Kidney (tissue), 14 donors: Measurements from ENCODE around the gene AGBL1. TPM values are rescaled to one million over a fixed set of nuclear protein-coding genes. Genes with fewer than 3 reads are reported as not detected.

Source experiments
- DNase-seq, 5 donors: peaks; one replicate each; pipeline ENCODE4 v3.0.0-alpha.2; 2013 to 2020
- FAIRE-seq: peaks from 2 replicates; lab custom pipeline; 2012; peaks lifted over from hg19 to GRCh38; lab: Jason Lieb, UNC
- H3K27ac ChIP-seq, 2 donors: one replicate each; pipeline ENCODE4 v1.7.0; 2013; ENCODE audit warnings: low read depth in 2 of 2, low read length in 2 of 2, inconsistent platforms in 1 of 2
- H3K27me3 ChIP-seq: one replicate; pipeline ENCODE4 v1.7.1; 2013; ENCODE audit warnings: low read length, inconsistent platforms; ENCODE audit not compliant: control insufficient read depth, insufficient read depth
- H3K36me3 ChIP-seq, 3 donors: one replicate each; pipeline versions ENCODE4 v1.7.0 to v1.7.1; 2013; ENCODE audit warnings: low read length in 3 of 3, control low read depth in 1 of 3, inconsistent platforms in 1 of 3; ENCODE audit not compliant: insufficient read depth in 3 of 3, control insufficient read depth in 2 of 3
- H3K4me1 ChIP-seq, 3 donors: one replicate each; pipeline versions ENCODE4 v1.7.0 to v1.7.1; 2013; ENCODE audit warnings: low read length in 3 of 3, inconsistent platforms in 1 of 3, low read depth in 1 of 3; ENCODE audit not compliant: control insufficient read depth in 2 of 3, insufficient read depth in 2 of 3
- H3K4me3 ChIP-seq, 3 donors: one replicate each; pipeline versions ENCODE4 v1.7.0 to v1.8.1; 2013; ENCODE audit warnings: low read length in 3 of 3, control low read depth in 1 of 3, inconsistent platforms in 1 of 3
- H3K9ac ChIP-seq, 3 donors: one replicate each; pipeline versions ENCODE4 v1.7.0 to v1.7.1; 2013; ENCODE audit warnings: low read length in 3 of 3, control low read depth in 1 of 3, inconsistent platforms in 1 of 3
- H3K9me3 ChIP-seq, 3 donors: one replicate each; pipeline versions ENCODE4 v1.7.0 to v1.7.1; 2013; ENCODE audit warnings: low read length in 3 of 3, control low read depth in 1 of 3, inconsistent platforms in 1 of 3; ENCODE audit not compliant: control insufficient read depth in 2 of 3, insufficient read depth in 1 of 3
- intact Hi-C: fragments of 100-400 bp; cut with DNase I; formaldehyde crosslinking; loops from one replicate; pipeline ENCODE4 v1.11.1; 2022
- polyA plus RNA-seq: library from polyadenylated mRNA; stranded (reverse); fragments of 350-450 nt; fragmentation: Illumina TruSeq; extraction: RNeasy Lipid Tissue Mini Kit (QIAGEN cat#74804); gene quantifications from one replicate; pipeline ENCODE4 v1.2.3, GENCODE V29; 2014; ENCODE audit warnings: low read depth, low replicate concordance; ENCODE audit not compliant: insufficient read depth
- total RNA-seq: library from RNA; stranded (reverse); fragmentation: NEBNext Ultra II Directional; extraction: Animal tissue kit (Norgen Biotek cat#: 25700); gene quantifications from one replicate; pipeline ENCODE4 v1.2.1, GENCODE V29; 2021
- TF ChIP-seq, protein P1 (sequence below): IDR thresholded peaks from 3 replicates; pipeline ENCODE4 v1.5.1; 2012; ENCODE audit warnings: mild to moderate bottlenecking, moderate library complexity, borderline replicate concordance; ENCODE audit not compliant: insufficient read depth; ENCODE audit errors: extremely low read depth
- donor health status: control.
- donor health status: control.
- donor health status: control.
- donor health status: control.
- donor health status: control.
- donor health status: DM: yes; HTN: yes; CAD: no.
- donor health status: Normal renal cell carcinoma (clear cell type).

AGBL1 gene
- total and polyA plus RNA-seq, 2 donors from 2014 or later: not detected

DNA sequence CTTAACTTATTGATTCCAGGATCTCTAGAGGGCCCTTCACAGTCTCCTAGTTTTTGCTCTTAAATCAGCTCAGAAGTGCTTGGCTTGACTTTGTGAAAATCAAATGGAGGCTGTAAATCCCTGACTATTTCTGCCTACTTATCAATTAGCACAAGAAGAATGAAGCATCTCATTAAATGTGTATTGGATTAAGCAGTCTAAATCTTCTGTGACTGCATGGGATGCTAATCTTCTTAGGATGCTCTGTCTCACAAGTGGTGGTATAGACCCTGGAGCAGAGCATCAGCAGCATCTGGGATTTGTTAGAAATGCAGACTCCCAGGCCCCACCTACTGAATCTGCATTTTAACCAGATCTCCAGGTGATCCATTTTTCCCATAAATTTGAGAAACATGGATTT lies 488.7 kb downstream of the AGBL1 start:
- intact Hi-C loops: no loop called here
- Histone ChIP-seq H3K27ac (no peak overlapping the region), H3K9ac (no peak overlapping the region), H3K27me3 (no peaks in the 10 kb centered on the region), H3K36me3 (no peaks in the 10 kb centered on the region), H3K4me1 (no peaks in the 10 kb centered on the region), H3K9me3 (no peaks in the 10 kb centered on the region), H3K4me3 (no peak overlapping the region)
- TF ChIP-seq, protein P1, sequence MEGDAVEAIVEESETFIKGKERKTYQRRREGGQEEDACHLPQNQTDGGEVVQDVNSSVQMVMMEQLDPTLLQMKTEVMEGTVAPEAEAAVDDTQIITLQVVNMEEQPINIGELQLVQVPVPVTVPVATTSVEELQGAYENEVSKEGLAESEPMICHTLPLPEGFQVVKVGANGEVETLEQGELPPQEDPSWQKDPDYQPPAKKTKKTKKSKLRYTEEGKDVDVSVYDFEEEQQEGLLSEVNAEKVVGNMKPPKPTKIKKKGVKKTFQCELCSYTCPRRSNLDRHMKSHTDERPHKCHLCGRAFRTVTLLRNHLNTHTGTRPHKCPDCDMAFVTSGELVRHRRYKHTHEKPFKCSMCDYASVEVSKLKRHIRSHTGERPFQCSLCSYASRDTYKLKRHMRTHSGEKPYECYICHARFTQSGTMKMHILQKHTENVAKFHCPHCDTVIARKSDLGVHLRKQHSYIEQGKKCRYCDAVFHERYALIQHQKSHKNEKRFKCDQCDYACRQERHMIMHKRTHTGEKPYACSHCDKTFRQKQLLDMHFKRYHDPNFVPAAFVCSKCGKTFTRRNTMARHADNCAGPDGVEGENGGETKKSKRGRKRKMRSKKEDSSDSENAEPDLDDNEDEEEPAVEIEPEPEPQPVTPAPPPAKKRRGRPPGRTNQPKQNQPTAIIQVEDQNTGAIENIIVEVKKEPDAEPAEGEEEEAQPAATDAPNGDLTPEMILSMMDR: no peak
- FAIRE-seq: no peak
- no peak for DNase-seq

DNA sequence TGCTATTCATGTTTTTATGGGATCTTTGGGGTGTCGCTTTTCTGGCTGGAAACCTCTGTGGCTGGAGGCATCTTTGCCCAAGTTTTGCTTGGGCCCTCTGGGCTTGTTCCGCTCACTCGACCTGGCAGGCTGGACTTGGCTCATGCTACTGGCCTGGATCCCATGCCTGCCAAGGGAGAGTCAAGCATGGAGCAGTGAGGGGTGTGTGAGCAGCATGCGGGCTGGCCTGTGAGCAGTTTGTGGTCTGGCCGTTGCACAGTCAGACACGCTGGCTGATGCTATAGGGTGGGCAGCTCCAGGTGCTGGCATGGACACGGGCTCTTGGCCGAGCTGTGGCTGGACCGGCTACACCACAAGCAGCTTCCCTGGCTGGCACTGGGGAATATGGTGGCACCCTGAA lies 491.1 kb downstream of the AGBL1 start:
- intact Hi-C loops: no loop called here
- Histone ChIP-seq H3K9me3 (no peaks in the 10 kb centered on the region), H3K27me3 (no peaks in the 10 kb centered on the region), H3K4me1 (no peaks in the 10 kb centered on the region), H3K9ac (no peak overlapping the region), H3K4me3 (no peak overlapping the region), H3K36me3 (no peaks in the 10 kb centered on the region), H3K27ac (no peak overlapping the region)
- DNase-seq: no peak
- TF ChIP-seq, protein P1: no peak
- no peak for FAIRE-seq

DNA sequence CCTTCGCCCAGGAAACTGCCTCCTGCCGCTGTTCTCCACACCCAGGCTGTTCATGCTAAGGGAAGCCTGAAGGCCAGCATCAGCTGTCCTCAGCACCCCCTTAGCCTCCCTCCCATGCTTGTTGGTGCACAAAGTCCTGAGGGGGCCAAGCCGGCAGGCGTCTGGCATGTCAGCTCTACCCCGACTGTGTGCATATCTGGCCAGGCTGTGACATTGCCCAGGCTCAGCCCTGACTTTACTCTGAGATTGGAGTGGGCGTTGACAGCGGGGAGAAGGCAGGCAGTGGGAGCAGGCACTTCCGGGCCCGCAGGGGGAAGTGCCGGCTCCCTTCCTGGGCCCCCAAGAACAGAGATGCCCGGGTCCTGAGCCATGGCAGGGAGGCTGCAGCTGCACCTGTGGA lies 492.2 kb downstream of the AGBL1 start:
- DNase-seq: no peak
- intact Hi-C loops: no loop called here
- FAIRE-seq: no peak

More for the DNA sequence above, 492.2 kb downstream of the AGBL1 start:
- Histone ChIP-seq H3K4me3 (no peak overlapping the region), H3K9me3 (no peaks in the 10 kb centered on the region), H3K4me1 (no peaks in the 10 kb centered on the region), H3K27me3 (no peaks in the 10 kb centered on the region), H3K36me3 (no peaks in the 10 kb centered on the region), H3K27ac (no peak overlapping the region), H3K9ac (no peak overlapping the region)
- TF ChIP-seq, protein P1: no peak
